H9 (cell line): ENCODE measurements around the gene KICS2. TPM values are rescaled to one million over a fixed set of nuclear protein-coding genes. Genes with fewer than 3 reads are reported as not detected.

ENCODE experiments used
- DNase-seq: peaks from one replicate; pipeline ENCODE4 v3.0.0-alpha.2; 2017
- H2AFZ ChIP-seq: one replicate; pipeline ENCODE4 v1.6.1; 2013; ENCODE audit warnings: mild to moderate bottlenecking, low read length, control low read depth, moderate library complexity
- H2AK5ac ChIP-seq: 2 replicates; pipeline ENCODE4 v1.6.1; 2013; ENCODE audit warnings: low read length, control low read depth, mixed read lengths; ENCODE audit not compliant: insufficient read length
- H2BK120ac ChIP-seq: one replicate; pipeline ENCODE4 v1.6.1; 2013; ENCODE audit warnings: low read depth, mild to moderate bottlenecking, low read length, control low read depth, inconsistent platforms; ENCODE audit not compliant: poor library complexity, severe bottlenecking
- H2BK12ac ChIP-seq: 2 replicates; pipeline ENCODE4 v1.6.1; 2013; ENCODE audit warnings: low read length, control low read depth, mixed read lengths, low read depth; ENCODE audit not compliant: insufficient read length
- H2BK15ac ChIP-seq: 2 replicates; pipeline ENCODE4 v1.6.1; 2013; ENCODE audit warnings: low read depth, low read length, control low read depth
- H2BK20ac ChIP-seq: one replicate; pipeline ENCODE4 v1.6.1; 2013; ENCODE audit warnings: low read depth, mild to moderate bottlenecking, low read length, control low read depth, inconsistent platforms; ENCODE audit not compliant: poor library complexity, severe bottlenecking
- H2BK5ac ChIP-seq: 2 replicates; pipeline ENCODE4 v1.6.1; 2013; ENCODE audit warnings: low read length, control low read depth, mixed read lengths; ENCODE audit not compliant: insufficient read length
- H3K14ac ChIP-seq: 2 replicates; pipeline ENCODE4 v1.6.1; 2013; ENCODE audit warnings: low read length, control low read depth; ENCODE audit not compliant: insufficient read depth
- H3K18ac ChIP-seq: 2 replicates; pipeline ENCODE4 v1.6.1; 2013; ENCODE audit warnings: low read depth, mild to moderate bottlenecking, mixed read lengths, low read length, control low read depth; ENCODE audit not compliant: insufficient read length
- H3K23ac ChIP-seq: 2 replicates; pipeline ENCODE4 v1.6.1; 2013; ENCODE audit warnings: low read length, control low read depth, mixed read lengths, low read depth; ENCODE audit not compliant: insufficient read length
- H3K23me2 ChIP-seq: 2 replicates; pipeline ENCODE4 v1.6.1; 2013; ENCODE audit warnings: low read depth, mild to moderate bottlenecking, mixed read lengths, low read length, control low read depth; ENCODE audit not compliant: insufficient read length, poor library complexity, severe bottlenecking
- H3K27ac ChIP-seq: 2 replicates; pipeline ENCODE4 v1.5.1; 2013; ENCODE audit warnings: low read length, control low read depth, mixed read lengths, low read depth; ENCODE audit not compliant: insufficient read length
- H3K27me3 ChIP-seq: 2 replicates; pipeline ENCODE4 v1.6.1; 2013; ENCODE audit warnings: low read length, control low read depth, inconsistent platforms; ENCODE audit not compliant: insufficient read depth
- H3K4ac ChIP-seq: 2 replicates; pipeline ENCODE4 v1.6.1; 2013; ENCODE audit warnings: low read depth, mild to moderate bottlenecking, control low read depth, inconsistent platforms, low read length, moderate library complexity
- H3K4me1 ChIP-seq: 2 replicates; pipeline ENCODE4 v1.6.1; 2013; ENCODE audit warnings: low read length, control low read depth, inconsistent platforms; ENCODE audit not compliant: insufficient read depth
- H3K4me2 ChIP-seq: 2 replicates; pipeline ENCODE4 v1.6.1; 2013; ENCODE audit warnings: low read length, control low read depth, mixed read lengths; ENCODE audit not compliant: insufficient read length, insufficient read depth
- H3K56ac ChIP-seq: 2 replicates; pipeline ENCODE4 v1.6.1; 2013; ENCODE audit warnings: low read depth, mild to moderate bottlenecking, mixed read lengths, low read length, control low read depth; ENCODE audit not compliant: insufficient read length
- H3K79me1 ChIP-seq: 2 replicates; pipeline ENCODE4 v1.6.1; 2013; ENCODE audit warnings: low read depth, mild to moderate bottlenecking, moderate library complexity, low read length, control low read depth, inconsistent platforms; ENCODE audit not compliant: insufficient read depth, poor library complexity, severe bottlenecking
- H3K79me2 ChIP-seq: 2 replicates; pipeline ENCODE4 v1.6.1; 2013; ENCODE audit warnings: low read length, control low read depth, inconsistent platforms; ENCODE audit not compliant: insufficient read depth
- H3K9ac ChIP-seq: 2 replicates; pipeline ENCODE4 v1.6.1; 2013; ENCODE audit warnings: low read length, control low read depth, mixed read lengths; ENCODE audit not compliant: insufficient read length; ENCODE audit errors: extremely low read depth
- H3K9me3 ChIP-seq: one replicate; pipeline ENCODE4 v1.6.1; 2013; ENCODE audit warnings: low read depth, low read length, inconsistent platforms; ENCODE audit not compliant: control insufficient read depth
- H3T11ph ChIP-seq: one replicate; pipeline ENCODE4 v1.6.1; 2013; ENCODE audit warnings: mild to moderate bottlenecking, low read length, control low read depth, inconsistent platforms
- H4K20me1 ChIP-seq: one replicate; pipeline ENCODE4 v1.6.1; 2013; ENCODE audit not compliant: control insufficient read depth, insufficient read length, insufficient read depth
- H4K5ac ChIP-seq: 2 replicates; pipeline ENCODE4 v1.6.1; 2013; ENCODE audit warnings: low read depth, mild to moderate bottlenecking, mixed read lengths, low read length, control low read depth; ENCODE audit not compliant: insufficient read length
- H4K8ac ChIP-seq: replicated peaks from 2 replicates; pipeline ENCODE4 v1.6.1; 2013; ENCODE audit warnings: low read length, control low read depth, mixed read lengths, low read depth; ENCODE audit not compliant: insufficient read length
- H4K91ac ChIP-seq: 2 replicates; pipeline ENCODE4 v1.6.1; 2013; ENCODE audit warnings: low read depth, mild to moderate bottlenecking, moderate library complexity, mixed read lengths, low read length, control low read depth; ENCODE audit not compliant: insufficient read length
- H3K27ac Mint-ChIP-seq, 3 experiments: 2 replicates in 2 of 3; 3 replicates in 1 of 3; pipeline ENCODE4 v1.8.0; 2020 to 2021; ENCODE audit warnings: mixed read lengths in 3 of 3, mild to moderate bottlenecking in 1 of 3, moderate library complexity in 1 of 3
- H3K27me3 Mint-ChIP-seq: 2 replicates; pipeline ENCODE4 v1.8.0; 2021; ENCODE audit warnings: low read depth, mild to moderate bottlenecking, moderate library complexity, mixed read lengths
- H3K36me3 Mint-ChIP-seq, 3 experiments: 2 replicates in 2 of 3; 3 replicates in 1 of 3; pipeline ENCODE4 v1.8.0; 2020 to 2021; ENCODE audit warnings: low read depth in 3 of 3, mixed read lengths in 3 of 3; ENCODE audit not compliant: insufficient read depth in 1 of 3
- H3K4me1 Mint-ChIP-seq, 2 experiments: 2 replicates each; pipeline ENCODE4 v1.8.0; 2020; ENCODE audit warnings: mixed read lengths in 2 of 2
- H3K4me3 Mint-ChIP-seq, 2 experiments: 2 replicates in 1 of 2; 3 replicates in 1 of 2; pipeline ENCODE4 v1.8.0; 2020 to 2021; ENCODE audit warnings: mild to moderate bottlenecking in 2 of 2, mixed read lengths in 2 of 2, moderate library complexity in 1 of 2
- H3K9me3 Mint-ChIP-seq, 2 experiments: 2 replicates in 1 of 2; 3 replicates in 1 of 2; pipeline ENCODE4 v1.8.0; 2020; ENCODE audit warnings: mild to moderate bottlenecking in 2 of 2, mixed read lengths in 2 of 2, moderate library complexity in 1 of 2
- CTCF ChIP-seq: fragments of 200-600 bp; sonication (generic); conservative IDR thresholded peaks from 3 replicates; pipeline ENCODE4 v1.8.0; 2021; ENCODE audit warnings: antibody characterized with exemption, mild to moderate bottlenecking
- WGBS: extraction: QIAGEN DNeasy Blood & Tissue Kit; methylation state at CpG from one replicate; pipeline ENCODE4 v1.1.7; 2013; ENCODE audit warnings: missing lambda C conversion rate, low lambda C conversion rate, mixed read lengths; ENCODE audit not compliant: insufficient read length; ENCODE audit errors: extremely low coverage; 5-methylcytosine and 5-hydroxymethylcytosine counted together
- total RNA-seq: library from RNA; stranded (reverse); gene quantifications from 2 replicates; pipeline ENCODE4 v1.2.1, GENCODE V29; 2021

KICS2 gene
- total RNA-seq, 1 experiment from 2014 or later, result 7.3 TPM

GRCh38 chr12:64180951-64181350 is 41.1 kb downstream of the KICS2 start:
- H3K23me2 ChIP-seq, result no peaks in the 10 kb centered on the region
- H3K4ac ChIP-seq, result no peak overlapping the region
- H2AFZ ChIP-seq, result no peak overlapping the region
- no peak overlapping the region for H3K23ac ChIP-seq
- H2AK5ac ChIP-seq, result no peak overlapping the region
- H3K9me3 Mint-ChIP-seq, result no peaks in the 10 kb centered on the region
- H3K27me3 ChIP-seq, result no peaks in the 10 kb centered on the region
- no peak overlapping the region for H2BK15ac ChIP-seq
- no peak overlapping the region for H3K9ac ChIP-seq
- no peak overlapping the region for H2BK12ac ChIP-seq
- H2BK5ac ChIP-seq, result no peak overlapping the region
- H4K91ac ChIP-seq, result no peak overlapping the region
- no peaks in the 10 kb centered on the region for H3K36me3 Mint-ChIP-seq
- H4K5ac ChIP-seq, result no peak overlapping the region
- H4K20me1 ChIP-seq, result no peaks in the 10 kb centered on the region
- H3K79me2 ChIP-seq, result no peaks in the 10 kb centered on the region
- no peak overlapping the region for H3K27ac Mint-ChIP-seq
- no peak for TF ChIP-seq CTCF
- H3K18ac ChIP-seq, result no peak overlapping the region
- H3K4me1 ChIP-seq, result no peaks in the 10 kb centered on the region
- no peaks in the 10 kb centered on the region for H3K79me1 ChIP-seq
- H3K56ac ChIP-seq, result no peak overlapping the region
- no peak overlapping the region for H3T11ph ChIP-seq
- no peak for DNase-seq
- no peak overlapping the region for H3K4me3 Mint-ChIP-seq
- no peak overlapping the region for H2BK120ac ChIP-seq
- WGBS, result no CpG with 5 or more reads among the region's 5 CpGs
- no peaks in the 10 kb centered on the region; a peak in 2 of 4 replicates for H3K4me1 Mint-ChIP-seq
- H3K14ac ChIP-seq, result no peak overlapping the region
- H3K4me2 ChIP-seq, result no peak overlapping the region
- H3K9me3 ChIP-seq, result no peaks in the 10 kb centered on the region
- no peaks in the 10 kb centered on the region; the same call in 1 of the 2 replicates for H3K27me3 Mint-ChIP-seq
- H4K8ac ChIP-seq, result no peak overlapping the region
- no peak overlapping the region for H2BK20ac ChIP-seq
- H3K27ac ChIP-seq, result no peak overlapping the region
